Measurements from ENCODE around the gene ALPP. TPM values are rescaled to one million over a fixed set of nuclear protein-coding genes. Genes with fewer than 3 reads are reported as not detected.

ALPP gene
- total RNA-seq, 1 donor from 2014 or later, result not detected

DNA sequence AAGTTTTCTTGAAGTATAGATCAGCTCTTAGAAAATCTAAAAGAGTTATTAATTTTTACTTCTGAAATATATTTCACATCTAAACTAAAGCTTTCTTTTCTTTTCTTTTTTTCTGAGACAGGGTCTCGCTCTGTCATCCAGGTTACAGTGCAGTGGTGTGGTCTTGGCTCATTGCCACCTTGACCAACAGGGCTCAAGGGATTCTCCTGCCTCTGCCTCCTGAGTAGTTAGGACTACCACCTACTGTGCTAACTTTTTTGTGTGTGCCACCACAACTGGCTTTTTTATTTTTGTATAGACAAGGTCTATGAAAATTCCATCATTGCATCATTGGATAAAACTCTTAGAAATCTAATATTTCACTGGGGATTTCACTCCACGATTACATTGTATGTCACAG lies 18.1 kb downstream of the ALPP start:
- no peaks in the 10 kb centered on the region for H3K36me3 ChIP-seq
- intact Hi-C loops (cut with DNase I), result no loop called here
- H3K27ac ChIP-seq, result no peak overlapping the region
- no peak overlapping the region for H3K4me3 ChIP-seq
- H3K4me1 ChIP-seq, result no peaks in the 10 kb centered on the region
- TF ChIP-seq POLR2A (IDR thresholded peaks at IDR 0.05), result no peak
- no peaks in the 10 kb centered on the region for H3K27me3 ChIP-seq
- no peaks in the 10 kb centered on the region for H3K9me3 ChIP-seq
- DNase-seq (ENCODE audit: extremely low spot score in 2 of 2), result no peak

DNA sequence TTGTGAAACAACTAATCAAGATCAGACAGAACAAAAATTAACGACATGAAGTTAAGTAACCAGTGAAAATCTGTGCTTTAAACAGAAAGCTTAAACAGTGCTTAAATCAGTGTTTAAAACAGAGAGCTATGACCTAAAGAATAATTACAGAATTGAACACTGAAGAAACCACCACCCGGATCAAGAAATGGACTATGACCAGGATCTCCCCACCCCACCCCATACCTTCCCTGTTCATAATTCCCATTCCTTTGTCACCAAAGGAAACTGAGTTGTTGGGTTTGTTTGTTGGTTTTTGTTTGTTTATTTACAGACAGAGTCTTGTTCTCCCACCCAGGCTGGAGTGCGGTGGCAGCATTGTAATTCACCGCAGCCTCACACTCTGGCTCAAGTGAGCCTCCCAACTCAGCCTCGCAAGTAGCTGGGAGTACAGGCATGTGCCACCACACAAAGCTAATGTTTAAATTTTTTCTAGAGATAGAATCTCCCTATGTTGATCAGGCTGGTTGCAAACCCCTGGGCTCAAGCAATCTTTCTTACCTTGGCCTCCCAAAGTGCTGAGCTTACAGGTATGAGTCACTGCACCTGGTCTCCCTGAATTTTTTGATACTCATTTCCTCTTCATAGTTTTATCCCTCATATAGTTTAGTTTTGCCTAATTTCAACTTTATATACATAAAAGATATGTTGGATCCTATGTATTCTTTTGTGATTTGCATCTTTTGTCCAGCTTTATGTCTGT lies 19.9 kb downstream of the ALPP start:
- TF ChIP-seq POLR2AphosphoS5 (IDR thresholded peaks at IDR 0.05; ENCODE audit: insufficient read depth in 1 of 2, low read depth in 1 of 2), result no peak
- TF ChIP-seq, protein P1, sequence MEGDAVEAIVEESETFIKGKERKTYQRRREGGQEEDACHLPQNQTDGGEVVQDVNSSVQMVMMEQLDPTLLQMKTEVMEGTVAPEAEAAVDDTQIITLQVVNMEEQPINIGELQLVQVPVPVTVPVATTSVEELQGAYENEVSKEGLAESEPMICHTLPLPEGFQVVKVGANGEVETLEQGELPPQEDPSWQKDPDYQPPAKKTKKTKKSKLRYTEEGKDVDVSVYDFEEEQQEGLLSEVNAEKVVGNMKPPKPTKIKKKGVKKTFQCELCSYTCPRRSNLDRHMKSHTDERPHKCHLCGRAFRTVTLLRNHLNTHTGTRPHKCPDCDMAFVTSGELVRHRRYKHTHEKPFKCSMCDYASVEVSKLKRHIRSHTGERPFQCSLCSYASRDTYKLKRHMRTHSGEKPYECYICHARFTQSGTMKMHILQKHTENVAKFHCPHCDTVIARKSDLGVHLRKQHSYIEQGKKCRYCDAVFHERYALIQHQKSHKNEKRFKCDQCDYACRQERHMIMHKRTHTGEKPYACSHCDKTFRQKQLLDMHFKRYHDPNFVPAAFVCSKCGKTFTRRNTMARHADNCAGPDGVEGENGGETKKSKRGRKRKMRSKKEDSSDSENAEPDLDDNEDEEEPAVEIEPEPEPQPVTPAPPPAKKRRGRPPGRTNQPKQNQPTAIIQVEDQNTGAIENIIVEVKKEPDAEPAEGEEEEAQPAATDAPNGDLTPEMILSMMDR (IDR thresholded peaks at IDR 0.05), result no peak
- no peak for TF ChIP-seq POLR2A (IDR thresholded peaks at IDR 0.05)
- Histone ChIP-seq H3K27me3 (no peaks in the 10 kb centered on the region), H3K9me3 (no peaks in the 10 kb centered on the region), H3K36me3 (no peaks in the 10 kb centered on the region), H3K27ac (no peak overlapping the region), H3K4me3 (no peak overlapping the region), H3K4me1 (no peaks in the 10 kb centered on the region)
- DNase-seq (ENCODE audit: extremely low spot score in 2 of 2), result no peak
- intact Hi-C loops (cut with DNase I), result no loop called here

DNA sequence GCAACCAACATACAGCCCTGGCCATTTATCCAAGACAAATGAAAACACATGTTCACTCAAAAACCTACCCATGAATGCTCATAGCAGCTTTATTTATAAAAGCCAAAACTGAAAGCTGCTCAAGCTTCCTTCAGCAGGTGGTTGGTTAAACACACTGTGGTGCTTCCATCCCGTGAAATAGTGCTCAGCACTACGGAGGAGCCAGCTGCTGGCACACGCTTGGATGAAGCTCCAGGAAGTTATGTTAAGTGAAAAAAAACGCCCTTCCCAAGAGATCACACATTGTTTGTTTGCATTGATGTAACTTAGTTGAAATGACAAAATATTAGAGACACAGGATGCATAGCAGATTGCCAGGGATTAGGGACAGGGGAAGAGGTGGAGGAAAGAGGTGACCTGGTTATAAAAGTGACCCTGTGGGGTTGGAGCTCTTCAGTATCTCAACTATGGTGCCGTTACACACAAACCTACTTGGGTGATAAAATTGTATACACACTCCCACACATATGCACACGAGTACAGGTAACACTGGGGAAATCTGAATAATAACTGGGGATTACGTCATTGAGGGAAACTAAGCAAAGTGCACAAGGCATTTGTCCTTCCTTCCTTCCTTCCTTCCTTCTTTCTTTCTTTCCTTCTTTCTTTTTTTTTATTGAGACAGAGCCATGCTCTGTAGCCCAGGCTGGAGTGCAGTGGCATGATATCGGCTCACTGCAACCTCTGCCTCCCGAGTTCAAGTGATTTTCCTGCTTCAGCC lies 21.9 kb downstream of the ALPP start:
- Histone ChIP-seq H3K36me3 (no peaks in the 10 kb centered on the region), H3K27me3 (no peaks in the 10 kb centered on the region), H3K9me3 (no peaks in the 10 kb centered on the region), H3K4me3 (no peak overlapping the region), H3K27ac (no peak overlapping the region), H3K4me1 (no peaks in the 10 kb centered on the region)
- no peak for TF ChIP-seq POLR2A (IDR thresholded peaks at IDR 0.05)
- TF ChIP-seq, protein P1 (IDR thresholded peaks at IDR 0.05), result no peak
- no peak for TF ChIP-seq POLR2AphosphoS5 (IDR thresholded peaks at IDR 0.05; ENCODE audit: insufficient read depth in 1 of 2, low read depth in 1 of 2)
- no peak for DNase-seq (ENCODE audit: extremely low spot score in 2 of 2)
- intact Hi-C loops (cut with DNase I), result no loop called here

DNA sequence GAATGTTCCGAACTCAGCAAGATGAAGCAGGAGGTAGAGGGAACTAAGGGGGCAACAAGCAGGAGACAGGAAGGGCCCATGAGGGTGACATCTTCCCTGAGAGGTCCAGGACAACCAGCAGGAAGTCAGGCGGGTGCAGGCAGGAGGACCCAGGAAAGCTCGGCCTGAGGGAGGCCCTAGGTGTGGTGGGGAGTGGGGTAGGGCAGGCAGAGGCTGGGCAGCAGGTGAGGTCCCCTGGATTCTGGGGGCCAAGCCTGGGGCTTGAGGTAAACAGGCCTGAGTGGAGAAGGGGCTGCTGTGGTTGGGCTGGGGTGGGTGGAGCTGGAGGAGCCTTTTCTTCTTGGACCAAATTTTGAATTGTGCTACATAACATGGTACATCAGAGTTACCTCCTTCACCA lies 24.0 kb downstream of the ALPP start:
- DNase-seq (ENCODE audit: extremely low spot score in 2 of 2), result no peak
- H3K27me3 ChIP-seq, result no peaks in the 10 kb centered on the region
- no peak overlapping the region for H3K27ac ChIP-seq
- intact Hi-C loops (cut with DNase I), result no loop called here
- H3K4me1 ChIP-seq, result no peaks in the 10 kb centered on the region
- no peaks in the 10 kb centered on the region for H3K9me3 ChIP-seq
- TF ChIP-seq POLR2AphosphoS5 (IDR thresholded peaks at IDR 0.05; ENCODE audit: insufficient read depth in 1 of 2, low read depth in 1 of 2), result no peak
- TF ChIP-seq POLR2A (IDR thresholded peaks at IDR 0.05), result no peak
- TF ChIP-seq, protein P1 (IDR thresholded peaks at IDR 0.05), result no peak
- H3K36me3 ChIP-seq, result no peaks in the 10 kb centered on the region
- no peak overlapping the region for H3K4me3 ChIP-seq

DNA sequence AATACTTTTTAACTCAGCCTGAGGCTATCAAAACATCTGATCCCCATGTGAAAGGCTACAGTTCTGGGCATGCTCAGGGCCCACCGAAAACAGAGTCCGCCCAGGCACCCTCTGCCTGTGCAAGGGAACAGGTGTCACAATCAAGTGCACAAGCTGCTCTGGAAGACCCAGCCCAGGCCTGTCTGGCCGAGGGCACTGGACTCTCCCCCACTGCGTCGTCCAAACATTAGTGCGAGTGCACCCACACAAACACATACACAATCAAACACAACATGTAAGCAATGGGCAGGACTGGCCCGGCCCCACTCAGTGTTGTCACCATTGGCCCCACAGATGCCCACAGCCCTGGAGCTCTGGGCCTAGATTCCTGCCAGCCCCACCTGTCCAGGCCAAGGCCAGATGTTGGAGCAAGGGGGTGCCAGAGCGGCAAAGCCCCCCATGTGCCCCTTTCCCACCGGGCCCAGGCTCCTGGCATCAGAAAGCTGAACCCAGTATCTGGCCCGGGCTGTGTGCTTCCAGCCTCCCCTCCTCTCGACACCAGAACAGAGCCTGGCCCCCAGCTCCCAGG lies 27.5 kb downstream of the ALPP start:
- TF ChIP-seq, protein P1 (IDR thresholded peaks at IDR 0.05), result no peak
- TF ChIP-seq POLR2A (IDR thresholded peaks at IDR 0.05) (no peak), POLR2AphosphoS5 (IDR thresholded peaks at IDR 0.05; ENCODE audit: insufficient read depth in 1 of 2, low read depth in 1 of 2) (no peak)
- H3K9me3 ChIP-seq, result no peaks in the 10 kb centered on the region
- H3K36me3 ChIP-seq, result no peaks in the 10 kb centered on the region
- no peak overlapping the region for H3K27ac ChIP-seq
- H3K4me1 ChIP-seq, result no peaks in the 10 kb centered on the region
- no peak for DNase-seq (ENCODE audit: extremely low spot score in 2 of 2)
- intact Hi-C loops (cut with DNase I), result no loop called here
- H3K27me3 ChIP-seq, result no peaks in the 10 kb centered on the region
- no peak overlapping the region for H3K4me3 ChIP-seq

All from vagina (tissue), 2 donors.